Measurements from ENCODE around the gene TFDP1. TPM values are rescaled to one million over a fixed set of nuclear protein-coding genes. Genes with fewer than 3 reads are reported as not detected.
"Not testable (repeated sequence)": the region's sequence is repeated elsewhere in the genome, so short reads cannot be mapped to it uniquely, and the experiment has no call there.

The TFDP1 gene
- total RNA-seq, 1 experiment from 2014 or later, result 39.4 TPM

GRCh38 chr13:113589251-113589960 lies 4.9 kb downstream of the TFDP1 start:
- in situ Hi-C loops (cut with HindIII; ENCODE audit: low sequenced_read_pairs), result no loop called here
- no peak for DNase-seq (ENCODE audit: low spot score)

DNA sequence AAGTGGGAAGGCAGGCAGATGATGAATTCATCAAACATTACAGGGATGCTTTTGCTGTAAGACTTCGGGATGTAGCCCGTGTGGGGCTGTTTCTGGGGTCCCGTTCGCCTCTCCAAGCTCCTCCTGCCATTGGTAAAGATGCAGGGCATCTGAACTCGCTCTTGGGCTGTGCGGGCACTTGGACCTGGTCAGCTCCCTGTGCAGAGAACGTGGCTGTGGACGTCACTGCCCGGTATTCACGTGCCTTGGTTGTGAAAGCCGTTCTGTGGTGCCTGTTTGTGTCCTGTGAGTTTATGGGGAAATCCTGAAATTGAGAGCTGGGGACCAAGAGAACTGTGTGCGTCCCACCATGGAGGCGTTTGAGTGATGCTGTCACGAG lies 5.4 kb downstream of the TFDP1 start:
- no peak for DNase-seq (ENCODE audit: low spot score)
- in situ Hi-C loops (cut with HindIII; ENCODE audit: low sequenced_read_pairs), result no loop called here

- DNase-seq (ENCODE audit: low spot score), result no peak
- in situ Hi-C loops (cut with HindIII; ENCODE audit: low sequenced_read_pairs), result no loop called here
Observed at GRCh38 chr13:113591750-113592149, 7.2 kb downstream of the TFDP1 start.

DNA sequence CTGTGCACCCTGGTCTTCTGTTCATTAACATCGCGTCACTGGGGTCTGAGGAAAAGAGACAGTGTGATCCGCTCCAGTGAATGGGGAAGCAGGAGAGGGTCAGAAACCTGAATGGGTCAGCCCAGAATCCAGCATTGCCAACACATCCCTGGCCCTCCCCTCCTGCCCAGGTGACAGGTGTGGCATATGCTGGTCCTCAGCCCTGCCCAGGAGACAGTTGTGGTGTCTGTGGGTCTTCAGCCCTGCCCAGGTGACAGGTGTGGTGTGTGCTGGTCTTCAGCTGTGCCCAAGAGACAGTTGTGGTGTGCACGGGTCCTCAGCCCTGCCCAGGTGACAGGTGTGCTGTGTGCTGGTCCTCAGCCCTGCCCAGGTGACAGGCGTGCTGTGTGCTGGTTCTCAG lies 8.0 kb downstream of the TFDP1 start:
- in situ Hi-C loops (cut with HindIII; ENCODE audit: low sequenced_read_pairs), result no loop called here
- no peak for DNase-seq (ENCODE audit: low spot score)

DNA sequence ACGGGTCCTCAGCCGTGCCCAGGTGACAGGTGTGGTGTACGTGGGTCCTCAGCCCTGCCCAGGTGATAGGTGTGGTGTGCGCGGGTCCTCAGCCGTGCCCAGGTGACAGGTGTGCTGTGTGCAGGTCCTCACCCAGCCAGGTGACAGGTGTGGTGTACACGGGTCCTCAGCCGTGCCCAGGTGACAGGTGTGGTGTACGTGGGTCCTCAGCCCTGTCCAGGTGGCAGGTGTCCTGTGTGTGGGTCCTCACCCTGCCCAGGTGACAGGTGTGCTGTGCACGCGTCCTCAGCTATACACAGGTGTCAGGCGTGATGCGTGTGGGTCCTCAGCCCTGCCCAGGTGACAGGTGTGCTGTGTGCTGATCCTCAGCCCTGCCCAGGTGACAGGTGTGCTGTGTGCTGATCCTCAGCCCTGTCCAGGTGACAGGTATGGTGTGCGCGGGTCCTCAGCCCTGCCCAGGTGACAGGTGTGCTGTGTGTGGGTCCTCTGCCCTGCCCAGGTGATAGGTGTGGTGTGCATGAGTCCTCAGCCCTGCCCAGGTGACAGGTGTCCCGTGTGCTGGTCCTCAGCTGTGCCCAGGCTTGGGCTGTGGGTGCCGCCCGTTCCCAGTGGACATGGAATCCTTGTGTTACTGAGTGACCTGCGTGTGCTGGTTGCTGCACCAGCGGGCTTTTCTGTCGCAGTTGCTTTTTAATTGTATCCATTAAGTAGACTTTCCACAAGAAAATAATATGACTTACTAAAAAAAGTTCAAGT lies 9.7 kb downstream of the TFDP1 start:
- in situ Hi-C loops (cut with HindIII; ENCODE audit: low sequenced_read_pairs); DNase-seq (ENCODE audit: low spot score): not testable (repeated sequence)

- in situ Hi-C loops (cut with HindIII; ENCODE audit: low sequenced_read_pairs), result no loop called here
- no peak for DNase-seq (ENCODE audit: low spot score)
Observed at GRCh38 chr13:113595131-113595530, 10.6 kb downstream of the TFDP1 start.

DNA sequence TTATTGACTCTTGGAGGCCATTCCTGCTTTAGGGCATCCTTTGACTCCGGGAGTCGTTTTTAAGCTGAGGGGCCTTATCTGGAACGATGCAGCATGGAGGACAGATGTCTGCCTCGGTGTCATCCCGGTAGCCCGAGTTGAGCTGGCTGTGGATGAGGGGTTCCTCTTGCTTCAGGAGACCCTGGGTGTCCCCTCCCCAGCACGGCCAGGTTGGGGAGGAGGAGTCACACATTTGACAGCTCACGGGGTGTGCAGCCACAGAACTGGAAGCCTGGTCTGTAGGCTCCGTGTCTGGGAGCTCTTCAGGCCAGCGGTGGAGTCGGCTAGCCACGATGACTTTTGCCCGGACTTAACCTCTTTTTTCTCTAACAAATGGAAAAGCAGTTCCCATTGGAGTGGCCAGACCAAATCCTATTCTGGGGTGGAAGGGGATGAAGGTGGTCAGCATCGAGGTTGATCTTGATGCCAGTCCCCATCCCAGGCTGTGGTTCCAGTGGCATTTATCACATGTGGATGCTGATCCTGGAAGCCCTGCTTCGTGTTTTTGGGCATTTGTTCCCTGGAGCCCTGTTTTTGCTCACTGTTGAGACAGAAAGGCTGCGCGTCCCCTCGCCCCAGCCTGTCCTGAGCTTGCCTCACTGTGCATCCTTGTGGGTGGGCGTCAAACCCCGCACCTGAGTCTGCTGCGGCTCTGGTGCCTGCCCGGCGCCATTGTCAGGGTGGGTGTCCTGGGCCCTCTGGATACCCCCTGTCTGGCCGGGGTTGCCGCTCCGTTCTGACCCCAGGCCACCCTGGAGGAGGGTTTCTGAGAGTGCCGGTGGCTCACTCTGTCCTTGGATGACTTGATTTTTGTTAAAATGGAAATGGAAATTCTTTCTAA lies 12.0 kb downstream of the TFDP1 start:
- DNase-seq (ENCODE audit: low spot score), result no peak

GRCh38 chr13:113597391-113598080 lies 13.0 kb downstream of the TFDP1 start:
- DNase-seq (ENCODE audit: low spot score), result peak; percentile 31
- in situ Hi-C loops (cut with HindIII; ENCODE audit: low sequenced_read_pairs), result no loop called here

More for the DNA sequence above, 12.0 kb downstream of the TFDP1 start:
- in situ Hi-C loops (cut with HindIII; ENCODE audit: low sequenced_read_pairs), result no loop called here

DNA sequence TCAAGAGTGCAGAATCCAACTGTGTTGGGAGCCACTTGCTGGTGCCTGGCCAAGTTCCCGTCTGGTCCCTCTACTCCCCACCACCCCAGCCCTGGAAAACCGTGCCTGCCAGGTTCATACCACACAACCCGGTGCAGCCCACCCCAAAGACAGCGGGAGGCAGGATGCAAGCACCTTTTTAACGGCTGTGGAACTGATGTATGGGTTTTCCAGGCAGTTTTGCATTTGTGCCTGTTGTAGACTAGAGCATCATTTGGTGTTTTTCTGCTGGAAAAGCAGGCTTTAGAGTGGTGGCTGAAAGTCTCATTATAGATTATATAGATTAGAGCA lies 13.5 kb downstream of the TFDP1 start:
- in situ Hi-C loops (cut with HindIII; ENCODE audit: low sequenced_read_pairs), result no loop called here
- DNase-seq (ENCODE audit: low spot score), result no peak

- DNase-seq (ENCODE audit: low spot score), result no peak
- in situ Hi-C loops (cut with HindIII; ENCODE audit: low sequenced_read_pairs), result no loop called here
Observed at GRCh38 chr13:113598481-113598880, 13.9 kb downstream of the TFDP1 start.

- in situ Hi-C loops (cut with HindIII; ENCODE audit: low sequenced_read_pairs), result no loop called here
- no peak for DNase-seq (ENCODE audit: low spot score)
Observed at GRCh38 chr13:113599391-113599790, 14.8 kb downstream of the TFDP1 start.

DNA sequence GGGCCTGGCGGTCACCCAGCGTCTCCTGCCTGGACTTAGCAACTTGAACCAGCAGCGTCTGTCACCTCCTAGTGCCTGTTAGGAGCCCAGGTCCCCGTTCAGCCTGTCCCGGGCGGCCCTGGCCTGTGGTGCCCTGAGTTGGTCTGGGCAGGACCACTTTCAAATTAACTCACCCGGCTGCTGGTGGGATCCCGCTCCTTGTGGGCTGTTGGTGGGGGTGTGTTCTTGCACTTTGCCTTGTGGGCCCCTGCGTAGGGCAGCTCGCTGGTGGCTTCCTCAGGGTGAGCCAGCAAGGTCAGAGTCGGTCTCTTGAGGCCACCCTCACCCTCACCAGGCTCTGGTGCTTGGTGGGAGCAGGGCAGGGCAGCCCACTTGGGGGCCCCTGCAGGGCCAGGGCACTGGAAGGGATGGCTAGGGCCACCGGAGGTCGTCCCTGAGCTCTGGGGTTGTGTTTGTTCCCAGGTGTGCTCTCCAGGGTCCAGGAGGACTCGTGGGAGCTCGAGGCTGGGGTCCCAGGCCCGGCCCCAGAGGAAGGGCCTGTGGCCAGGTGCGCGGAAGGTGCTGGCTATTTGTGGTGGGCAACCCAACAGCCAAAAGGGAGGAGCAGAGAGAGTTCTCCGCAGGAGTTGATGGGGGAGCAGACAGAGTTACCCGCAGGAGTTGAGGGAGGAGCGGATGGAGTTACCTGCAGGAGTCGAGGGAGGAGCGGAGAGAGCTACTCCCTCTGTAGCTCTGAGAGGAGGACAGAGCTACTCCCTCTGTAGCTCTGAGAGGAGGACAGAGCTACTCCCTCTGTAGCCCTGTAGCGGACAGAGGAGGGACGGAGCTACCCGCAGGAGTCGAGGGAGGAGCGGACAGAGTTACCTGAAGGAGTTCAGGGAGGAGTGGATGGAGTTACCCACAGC lies 16.9 kb downstream of the TFDP1 start:
- DNase-seq (ENCODE audit: low spot score), result no peak
- in situ Hi-C loops (cut with HindIII; ENCODE audit: low sequenced_read_pairs), result no loop called here

DNA sequence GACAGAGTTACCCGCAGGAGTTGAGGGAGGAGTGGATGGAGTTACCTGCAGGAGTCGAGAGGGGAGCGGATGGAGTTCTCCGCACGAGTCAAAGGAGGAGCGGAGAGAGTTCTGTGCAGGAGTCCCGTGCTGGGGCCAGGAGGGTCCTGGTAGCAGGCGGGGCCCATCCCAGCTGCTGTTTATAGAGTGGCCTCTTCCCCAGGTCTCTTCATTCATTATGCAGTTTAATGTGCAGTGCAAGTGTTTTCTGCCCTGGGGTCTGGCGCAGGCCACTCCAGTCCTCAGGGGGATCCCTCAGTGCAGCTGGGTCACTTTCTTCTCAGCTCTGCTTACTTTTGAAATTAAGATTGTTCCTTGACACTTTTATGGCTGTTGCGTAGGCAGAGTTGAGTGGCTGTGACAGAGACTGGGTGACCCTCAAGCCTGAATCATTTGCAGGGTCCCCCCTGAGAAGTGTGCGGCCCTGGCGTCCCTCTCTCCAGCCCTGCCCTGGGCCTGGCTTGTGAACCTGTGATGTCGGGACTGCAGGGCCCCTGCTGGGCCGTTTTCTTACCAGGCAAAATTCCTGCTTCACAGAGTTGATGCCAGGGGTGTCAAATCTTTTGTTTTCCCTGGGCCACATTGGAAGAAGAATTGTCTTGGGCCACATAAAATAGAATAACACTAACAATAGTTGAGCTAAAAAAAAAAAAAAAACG lies 17.9 kb downstream of the TFDP1 start:
- DNase-seq (ENCODE audit: low spot score), result no peak
- in situ Hi-C loops (cut with HindIII; ENCODE audit: low sequenced_read_pairs), result no loop called here

- in situ Hi-C loops (cut with HindIII; ENCODE audit: low sequenced_read_pairs), result no loop called here
- DNase-seq (ENCODE audit: low spot score), result no peak
Observed at GRCh38 chr13:113603116-113603710, 18.7 kb downstream of the TFDP1 start.

- in situ Hi-C loops (cut with HindIII; ENCODE audit: low sequenced_read_pairs), result no loop called here
- no peak for DNase-seq (ENCODE audit: low spot score)
Observed at GRCh38 chr13:113604186-113604585, 19.6 kb downstream of the TFDP1 start.

DNA sequence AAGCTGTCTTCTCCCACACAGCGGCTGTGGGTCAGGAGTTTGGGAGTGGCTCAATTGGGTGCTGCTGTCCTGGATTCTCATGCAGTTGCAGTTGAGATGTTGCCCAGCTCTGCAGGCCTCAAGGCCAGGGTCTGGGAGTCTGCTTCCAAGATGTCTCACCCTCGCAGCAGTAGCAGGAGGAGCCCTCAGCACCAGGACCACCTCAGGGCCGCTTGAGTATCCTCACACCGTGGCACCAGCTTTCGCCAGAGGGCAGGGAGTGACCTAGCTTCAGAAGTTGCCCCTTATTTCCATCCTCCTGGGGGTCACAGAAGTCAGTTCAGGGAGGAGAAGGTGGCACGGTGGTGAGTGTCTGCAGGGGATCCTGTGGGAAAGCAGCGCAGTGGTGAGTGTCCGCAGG lies 20.9 kb downstream of the TFDP1 start:
- DNase-seq (ENCODE audit: low spot score), result no peak
- in situ Hi-C loops (cut with HindIII; ENCODE audit: low sequenced_read_pairs), result no loop called here

DNA sequence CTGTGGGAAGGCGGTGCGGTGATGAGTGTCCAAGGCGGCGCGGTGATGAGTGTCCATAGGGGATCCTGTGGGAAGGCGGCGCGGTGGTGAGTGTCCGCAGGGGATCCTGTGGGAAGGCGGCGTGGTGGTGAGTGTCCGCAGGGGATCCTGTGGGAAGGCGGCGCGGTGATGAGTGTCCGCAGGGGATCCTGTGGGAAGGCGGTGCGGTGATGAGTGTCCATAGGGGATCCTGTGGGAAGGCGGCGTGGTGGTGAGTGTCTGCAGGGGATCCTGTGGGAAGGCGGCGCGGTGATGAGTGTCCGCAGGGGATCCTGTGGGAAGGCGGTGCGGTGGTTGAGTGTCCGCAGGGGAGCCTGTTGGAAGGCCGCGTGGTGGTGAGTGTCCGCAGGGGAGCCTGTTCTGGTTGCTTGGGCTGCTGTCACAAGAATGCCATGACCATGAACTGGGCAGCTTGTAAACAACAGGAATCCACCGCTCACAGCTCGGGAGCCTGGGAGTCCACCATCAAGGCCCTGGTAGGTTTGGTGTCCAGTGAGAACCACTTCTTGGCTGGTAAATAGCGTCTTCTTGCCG lies 21.4 kb downstream of the TFDP1 start:
- in situ Hi-C loops (cut with HindIII; ENCODE audit: low sequenced_read_pairs), result no loop called here
- DNase-seq (ENCODE audit: low spot score), result no peak

Measured in G401 (cell line).